ENCODE results near the gene ASIC1. TPM values are rescaled to one million over a fixed set of nuclear protein-coding genes. Genes with fewer than 3 reads are reported as not detected.

Gene ASIC1
- total and polyA plus RNA-seq, 2 of the 13 experiments (the other 11 are each of a cell fraction or from before 2014, with no cell fraction given): 0.44 to 1.5 TPM

DNA sequence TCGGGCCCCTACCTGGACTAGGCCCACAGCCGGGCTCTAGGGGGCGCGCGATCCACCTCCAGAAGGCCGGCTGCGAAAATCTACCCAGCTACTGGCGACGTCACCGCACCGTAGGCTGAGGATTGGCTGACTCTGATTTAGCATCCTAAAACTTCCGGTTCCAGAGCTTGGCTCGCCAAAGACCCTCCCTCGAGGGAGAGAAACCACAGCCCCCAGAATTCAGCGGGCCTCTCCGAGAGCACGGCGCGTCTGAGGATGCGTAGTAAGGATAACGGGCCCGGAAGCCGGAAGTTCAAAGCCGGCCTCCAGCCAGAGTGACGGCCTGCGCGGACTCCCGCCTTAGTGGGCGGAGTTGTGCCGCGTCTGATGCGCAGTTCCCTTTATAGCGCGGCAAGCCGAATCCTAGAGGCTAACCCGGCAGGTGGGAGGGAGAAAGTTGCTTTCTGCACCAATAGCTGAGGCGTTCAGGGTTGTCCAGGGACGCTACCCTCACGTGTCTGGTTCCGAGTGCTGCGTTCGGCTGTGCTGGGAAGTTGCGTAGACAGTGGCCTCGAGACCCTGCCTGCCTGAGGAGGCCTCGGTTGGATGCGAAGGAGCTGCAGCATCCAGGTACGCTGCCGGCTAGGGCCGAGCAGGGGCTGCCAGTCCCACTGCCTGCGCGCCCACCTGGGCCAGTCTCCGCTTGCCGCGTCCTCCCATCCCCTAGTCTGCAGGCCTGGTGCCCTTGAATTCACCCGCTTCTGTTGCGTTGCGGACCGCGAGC is 54.5 kb downstream of the ASIC1 start, which contains the start of gene COX14 (continued):
- TF ChIP-seq SCMH1 (CRISPR knock-in tag; IDR thresholded peaks at IDR 0.05; ENCODE audit: borderline replicate concordance) (no peak), MEF2D (CRISPR knock-in tag; IDR thresholded peaks at IDR 0.05) (peak; percentile 80), ZNF605 (CRISPR knock-in tag; IDR thresholded peaks at IDR 0.05) (peak; percentile 80; the same call in 1 of the 2 replicates), KDM5B (CRISPR knock-in tag; IDR thresholded peaks at IDR 0.05; ENCODE audit: borderline replicate concordance) (peak; percentile 96), ZNF547 (CRISPR knock-in tag; IDR thresholded peaks at IDR 0.05) (peak; percentile 63), HCFC1 (IDR thresholded peaks at IDR 0.05; ENCODE audit: low read depth, low read length) (peak; percentile 81), HES4 (CRISPR knock-in tag; IDR thresholded peaks at IDR 0.05; ENCODE audit: borderline replicate concordance) (peak; percentile 93; the same call in 1 of the 2 replicates), ZFYVE20 (CRISPR knock-in tag; IDR thresholded peaks at IDR 0.05; ENCODE audit: borderline replicate concordance, low read depth) (0 out of 2 replicates have a peak, but pooled peaks have one; percentile 19), FOSL1 (CRISPR knock-in tag; IDR thresholded peaks at IDR 0.05; ENCODE audit: borderline replicate concordance) (no peak), HNF4A (CRISPR knock-in tag; IDR thresholded peaks at IDR 0.05) (no peak), ZMYM4 (CRISPR knock-in tag; IDR thresholded peaks at IDR 0.05) (no peak; the same call in 1 of the 2 replicates), TEAD3 (CRISPR knock-in tag; optimal IDR thresholded peaks at IDR 0.05; ENCODE audit: borderline replicate concordance) (no peak), ZNF143 (CRISPR knock-in tag; IDR thresholded peaks at IDR 0.05) (peak; percentile 93), GFI1 (CRISPR knock-in tag; IDR thresholded peaks at IDR 0.05; ENCODE audit: borderline replicate concordance) (no peak), HNRNPH1 (optimal IDR thresholded peaks at IDR 0.05; ENCODE audit: low read depth, low read length) (no peak), ZNF607 (CRISPR knock-in tag; IDR thresholded peaks at IDR 0.05; ENCODE audit: borderline replicate concordance) (no peak)
- TF ChIP-seq, protein P1, sequence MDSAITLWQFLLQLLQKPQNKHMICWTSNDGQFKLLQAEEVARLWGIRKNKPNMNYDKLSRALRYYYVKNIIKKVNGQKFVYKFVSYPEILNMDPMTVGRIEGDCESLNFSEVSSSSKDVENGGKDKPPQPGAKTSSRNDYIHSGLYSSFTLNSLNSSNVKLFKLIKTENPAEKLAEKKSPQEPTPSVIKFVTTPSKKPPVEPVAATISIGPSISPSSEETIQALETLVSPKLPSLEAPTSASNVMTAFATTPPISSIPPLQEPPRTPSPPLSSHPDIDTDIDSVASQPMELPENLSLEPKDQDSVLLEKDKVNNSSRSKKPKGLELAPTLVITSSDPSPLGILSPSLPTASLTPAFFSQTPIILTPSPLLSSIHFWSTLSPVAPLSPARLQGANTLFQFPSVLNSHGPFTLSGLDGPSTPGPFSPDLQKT (CRISPR knock-in tag; IDR thresholded peaks at IDR 0.05; ENCODE audit: borderline replicate concordance): 0 out of 2 replicates have a peak, but pooled peaks have one; percentile 39
- TF ChIP-seq, protein P2, sequence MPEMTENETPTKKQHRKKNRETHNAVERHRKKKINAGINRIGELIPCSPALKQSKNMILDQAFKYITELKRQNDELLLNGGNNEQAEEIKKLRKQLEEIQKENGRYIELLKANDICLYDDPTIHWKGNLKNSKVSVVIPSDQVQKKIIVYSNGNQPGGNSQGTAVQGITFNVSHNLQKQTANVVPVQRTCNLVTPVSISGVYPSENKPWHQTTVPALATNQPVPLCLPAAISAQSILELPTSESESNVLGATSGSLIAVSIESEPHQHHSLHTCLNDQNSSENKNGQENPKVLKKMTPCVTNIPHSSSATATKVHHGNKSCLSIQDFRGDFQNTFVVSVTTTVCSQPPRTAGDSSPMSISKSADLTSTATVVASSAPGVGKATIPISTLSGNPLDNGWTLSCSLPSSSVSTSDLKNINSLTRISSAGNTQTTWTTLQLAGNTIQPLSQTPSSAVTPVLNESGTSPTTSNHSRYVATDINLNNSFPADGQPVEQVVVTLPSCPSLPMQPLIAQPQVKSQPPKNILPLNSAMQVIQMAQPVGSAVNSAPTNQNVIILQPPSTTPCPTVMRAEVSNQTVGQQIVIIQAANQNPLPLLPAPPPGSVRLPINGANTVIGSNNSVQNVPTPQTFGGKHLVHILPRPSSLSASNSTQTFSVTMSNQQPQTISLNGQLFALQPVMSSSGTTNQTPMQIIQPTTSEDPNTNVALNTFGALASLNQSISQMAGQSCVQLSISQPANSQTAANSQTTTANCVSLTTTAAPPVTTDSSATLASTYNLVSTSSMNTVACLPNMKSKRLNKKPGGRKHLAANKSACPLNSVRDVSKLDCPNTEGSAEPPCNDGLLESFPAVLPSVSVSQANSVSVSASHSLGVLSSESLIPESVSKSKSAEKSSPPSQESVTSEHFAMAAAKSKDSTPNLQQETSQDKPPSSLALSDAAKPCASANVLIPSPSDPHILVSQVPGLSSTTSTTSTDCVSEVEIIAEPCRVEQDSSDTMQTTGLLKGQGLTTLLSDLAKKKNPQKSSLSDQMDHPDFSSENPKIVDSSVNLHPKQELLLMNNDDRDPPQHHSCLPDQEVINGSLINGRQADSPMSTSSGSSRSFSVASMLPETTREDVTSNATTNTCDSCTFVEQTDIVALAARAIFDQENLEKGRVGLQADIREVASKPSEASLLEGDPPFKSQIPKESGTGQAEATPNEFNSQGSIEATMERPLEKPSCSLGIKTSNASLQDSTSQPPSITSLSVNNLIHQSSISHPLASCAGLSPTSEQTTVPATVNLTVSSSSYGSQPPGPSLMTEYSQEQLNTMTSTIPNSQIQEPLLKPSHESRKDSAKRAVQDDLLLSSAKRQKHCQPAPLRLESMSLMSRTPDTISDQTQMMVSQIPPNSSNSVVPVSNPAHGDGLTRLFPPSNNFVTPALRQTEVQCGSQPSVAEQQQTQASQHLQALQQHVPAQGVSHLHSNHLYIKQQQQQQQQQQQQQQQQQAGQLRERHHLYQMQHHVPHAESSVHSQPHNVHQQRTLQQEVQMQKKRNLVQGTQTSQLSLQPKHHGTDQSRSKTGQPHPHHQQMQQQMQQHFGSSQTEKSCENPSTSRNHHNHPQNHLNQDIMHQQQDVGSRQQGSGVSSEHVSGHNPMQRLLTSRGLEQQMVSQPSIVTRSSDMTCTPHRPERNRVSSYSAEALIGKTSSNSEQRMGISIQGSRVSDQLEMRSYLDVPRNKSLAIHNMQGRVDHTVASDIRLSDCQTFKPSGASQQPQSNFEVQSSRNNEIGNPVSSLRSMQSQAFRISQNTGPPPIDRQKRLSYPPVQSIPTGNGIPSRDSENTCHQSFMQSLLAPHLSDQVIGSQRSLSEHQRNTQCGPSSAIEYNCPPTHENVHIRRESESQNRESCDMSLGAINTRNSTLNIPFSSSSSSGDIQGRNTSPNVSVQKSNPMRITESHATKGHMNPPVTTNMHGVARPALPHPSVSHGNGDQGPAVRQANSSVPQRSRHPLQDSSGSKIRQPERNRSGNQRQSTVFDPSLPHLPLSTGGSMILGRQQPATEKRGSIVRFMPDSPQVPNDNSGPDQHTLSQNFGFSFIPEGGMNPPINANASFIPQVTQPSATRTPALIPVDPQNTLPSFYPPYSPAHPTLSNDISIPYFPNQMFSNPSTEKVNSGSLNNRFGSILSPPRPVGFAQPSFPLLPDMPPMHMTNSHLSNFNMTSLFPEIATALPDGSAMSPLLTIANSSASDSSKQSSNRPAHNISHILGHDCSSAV (CRISPR knock-in tag; IDR thresholded peaks at IDR 0.05; ENCODE audit: borderline replicate concordance): no peak
- TF ChIP-seq, protein P3, sequence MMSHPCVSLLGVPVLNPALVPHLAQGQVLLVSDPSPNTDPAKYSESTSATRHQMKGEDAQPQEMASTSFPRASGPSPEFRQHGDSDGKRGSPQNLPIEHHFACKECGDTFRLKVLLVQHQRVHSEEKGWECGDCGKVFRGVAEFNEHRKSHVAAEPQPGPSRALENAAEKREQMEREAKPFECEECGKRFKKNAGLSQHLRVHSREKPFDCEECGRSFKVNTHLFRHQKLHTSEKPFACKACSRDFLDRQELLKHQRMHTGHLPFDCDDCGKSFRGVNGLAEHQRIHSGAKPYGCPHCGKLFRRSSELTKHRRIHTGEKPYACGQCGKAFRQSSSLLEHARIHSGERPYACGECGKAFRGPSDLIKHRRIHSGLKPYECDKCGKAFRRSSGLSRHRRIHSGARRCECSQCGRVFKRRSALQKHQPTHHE (CRISPR knock-in tag; IDR thresholded peaks at IDR 0.05; ENCODE audit: borderline replicate concordance): no peak

Data from HepG2 (cell line).